GM12872 (cell line): Measurements from ENCODE around the gene BATF3.

ENCODE experiments used
- CTCF ChIP-seq: IDR thresholded peaks from 3 replicates; pipeline ENCODE4 v1.5.1; 2011; ENCODE audit warnings: low read depth, mild to moderate bottlenecking, low read length, moderate library complexity; ENCODE audit not compliant: insufficient read depth

BATF3 gene

GRCh38 chr1:212716161-212716560 lies 16.5 kb upstream of the BATF3 start:
- TF ChIP-seq CTCF = no peak

DNA sequence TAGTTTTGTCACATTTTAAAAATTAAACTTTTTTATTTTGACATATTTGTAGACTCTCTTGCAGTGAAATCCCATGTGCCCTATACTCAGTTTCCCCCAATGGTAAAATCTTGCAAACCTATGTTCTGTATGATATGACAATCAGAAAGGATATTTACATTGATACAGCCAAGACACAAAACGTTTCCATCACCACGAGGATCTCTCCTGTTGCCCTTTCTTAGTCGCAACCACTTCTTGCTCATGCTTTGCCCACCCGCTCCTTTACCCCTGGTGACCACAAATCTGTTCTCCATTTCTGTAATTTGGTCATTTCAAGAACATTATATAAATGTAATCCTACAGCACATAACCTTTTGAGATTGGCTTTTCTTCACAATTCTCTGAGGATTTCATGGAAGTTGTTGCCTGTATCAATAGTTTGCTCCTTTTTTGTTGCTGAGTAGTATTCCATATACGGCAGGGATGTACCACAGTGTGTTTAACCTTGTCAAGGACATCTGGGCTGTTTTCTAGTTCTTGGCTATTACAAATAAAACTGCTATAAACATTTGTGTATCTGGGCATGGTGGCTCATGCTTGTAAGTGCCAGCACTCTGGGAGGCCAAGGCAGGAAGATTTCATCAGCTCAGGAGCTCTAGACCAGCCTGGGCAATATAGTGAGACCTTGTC lies 14.0 kb upstream of the BATF3 start:
- no peak for TF ChIP-seq CTCF

GRCh38 chr1:212712451-212713303 lies 13.0 kb upstream of the BATF3 start:
- TF ChIP-seq CTCF = no peak

DNA sequence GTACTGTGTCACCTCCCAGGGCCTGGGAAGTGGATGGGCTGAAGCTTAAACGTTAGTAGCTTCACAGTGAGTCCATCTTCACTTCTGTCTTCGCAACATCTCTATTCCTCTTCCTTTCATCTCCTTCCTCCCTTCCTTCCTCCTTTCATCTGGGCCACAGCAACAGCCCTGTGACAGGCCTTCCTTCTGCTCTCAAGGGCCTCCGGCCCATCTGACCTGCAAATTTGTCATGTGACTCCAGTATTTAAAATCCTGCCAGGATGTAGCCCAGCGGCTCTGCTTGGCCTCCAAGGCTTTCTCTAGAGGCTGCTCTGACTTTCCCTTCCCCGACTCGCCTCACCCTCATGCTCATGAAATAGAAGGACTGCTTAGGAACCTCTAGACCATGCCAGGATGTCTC lies 10.9 kb upstream of the BATF3 start:
- no peak for TF ChIP-seq CTCF

GRCh38 chr1:212703991-212704564 lies 4.4 kb upstream of the BATF3 start:
- no peak for TF ChIP-seq CTCF

DNA sequence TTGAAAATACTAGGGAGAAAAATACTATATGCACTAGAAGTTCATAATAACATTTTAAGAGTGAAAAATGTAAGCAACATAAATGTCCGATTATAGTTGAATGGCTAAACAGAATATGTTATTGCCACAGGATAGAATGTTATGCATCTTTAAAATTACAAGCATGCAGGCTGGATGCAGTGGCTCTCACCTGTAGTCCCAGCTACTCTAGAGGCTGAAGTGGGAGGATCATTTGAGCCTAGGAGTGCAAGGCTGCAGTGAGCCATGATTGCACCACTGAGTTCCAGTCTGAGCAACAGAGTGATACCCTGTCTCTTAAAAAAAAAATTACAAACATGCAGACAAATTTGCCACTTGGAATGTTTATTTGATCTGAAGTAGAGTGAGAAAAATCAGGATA lies 3.0 kb upstream of the BATF3 start:
- no peak for TF ChIP-seq CTCF

DNA sequence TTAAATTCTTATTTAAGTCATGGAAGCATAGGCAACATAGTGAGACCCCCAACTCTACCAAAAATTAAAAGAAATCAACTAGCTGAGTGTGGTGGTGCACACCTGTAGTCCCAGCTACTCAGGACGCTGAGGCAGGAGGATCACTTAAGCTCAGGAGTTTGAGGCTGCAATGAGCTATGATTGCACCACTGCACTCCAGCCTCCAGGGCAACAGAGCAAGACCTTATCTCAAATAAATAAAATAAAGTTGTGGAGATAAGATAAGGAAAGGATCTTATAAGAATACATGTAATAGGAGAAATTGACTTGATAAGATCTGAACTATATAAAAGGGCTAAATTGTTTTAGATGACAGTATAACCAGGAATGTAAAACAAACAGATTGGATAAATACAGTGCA lies 2.3 kb upstream of the BATF3 start:
- no peak for TF ChIP-seq CTCF
